Measurements from ENCODE around the gene CENPA. TPM values are rescaled to one million over a fixed set of nuclear protein-coding genes. Genes with fewer than 3 reads are reported as not detected.
"Not testable (repeated sequence)": the region's sequence is repeated elsewhere in the genome, so short reads cannot be mapped to it uniquely, and the experiment has no call there.

CENPA gene
- total RNA-seq (2014; rRNA removed; shearing (Covaris generic)), result 18.3 and 26.9 TPM in 2 replicates

DNA sequence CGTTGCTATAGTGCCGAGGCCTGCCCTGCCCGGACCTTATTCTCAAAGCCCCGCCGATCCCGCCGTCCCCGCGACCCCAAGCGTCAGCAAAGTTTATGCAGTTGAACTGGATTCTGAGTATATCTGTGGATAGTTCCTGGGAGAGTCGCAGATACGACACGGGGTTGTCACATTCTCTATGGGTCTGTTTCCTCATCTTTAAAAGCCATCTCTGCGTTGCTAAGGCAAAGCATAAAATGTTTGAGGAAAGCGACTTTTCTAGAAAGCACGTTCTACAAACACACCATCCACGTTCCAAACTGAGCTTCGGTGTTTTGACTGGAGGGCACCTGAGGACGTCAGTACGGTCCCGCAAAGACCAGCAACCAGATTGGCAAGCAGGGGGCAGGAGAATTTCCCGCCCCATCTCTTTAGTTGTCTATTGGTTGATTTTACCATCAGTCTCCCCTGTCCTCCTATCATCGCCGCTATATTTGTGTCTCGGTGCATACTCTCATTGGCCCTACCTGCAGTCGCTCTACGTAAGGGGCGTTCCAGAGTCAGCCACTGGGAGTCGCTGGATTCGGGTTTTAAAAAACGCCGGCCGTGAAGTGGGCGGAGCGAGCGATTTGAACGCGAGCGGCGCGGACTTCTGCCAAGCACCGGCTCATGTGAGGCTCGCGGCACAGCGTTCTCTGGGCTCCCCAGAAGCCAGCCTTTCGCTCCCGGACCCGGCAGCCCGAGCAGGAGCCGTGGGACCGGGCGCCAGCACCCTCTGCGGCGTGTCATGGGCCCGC lies at the start of gene CENPA:
Gene CENPA, plus strand, starts transcription at position 626 of the 776 bp plus-strand sequence. Its CDS starts 141 bp downstream, at position 767.
- DNase-seq (ENCODE audit: low spot score), result peak; percentile 99

DNA sequence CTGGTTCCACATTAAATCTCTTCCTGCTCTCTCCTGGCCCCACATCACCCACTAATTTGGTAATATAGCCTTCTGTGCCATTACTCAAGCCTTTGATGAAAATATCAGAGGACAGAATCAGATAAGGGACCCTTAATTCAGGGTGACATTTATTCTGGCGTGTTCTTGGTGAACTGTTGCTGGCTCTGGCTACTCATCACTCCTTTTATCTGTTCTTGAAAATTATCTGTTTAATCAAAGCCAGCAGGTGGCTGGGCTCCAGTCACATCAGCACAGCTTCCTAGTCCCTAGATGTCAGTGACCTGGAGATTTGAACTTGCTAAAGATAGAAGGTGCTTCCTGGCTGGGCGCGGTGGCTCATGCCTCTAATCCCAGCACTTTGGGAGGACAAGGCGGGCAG lies 48.6 kb upstream of the CENPA start:
- no peak for DNase-seq (ENCODE audit: low spot score)

DNA sequence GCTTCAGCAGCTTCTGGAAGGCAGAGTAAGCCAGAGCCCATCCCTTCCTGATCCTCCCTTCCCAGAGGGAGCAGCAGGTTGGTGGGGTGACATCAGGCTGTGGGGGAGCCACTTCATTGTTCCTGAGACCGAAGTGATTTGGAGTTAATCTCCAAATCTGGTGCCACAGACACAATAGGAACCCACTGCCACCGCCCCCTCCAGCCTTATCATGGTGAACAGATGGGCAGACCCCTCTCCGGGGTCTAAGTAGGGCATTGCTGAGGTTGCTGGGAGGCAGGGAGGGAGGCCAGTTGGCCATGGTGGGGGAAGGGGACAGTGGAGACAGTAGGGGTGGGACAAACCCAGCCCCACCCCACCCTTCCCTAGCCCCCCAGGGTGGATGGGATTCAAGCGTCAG lies 47.4 kb upstream of the CENPA start:
- no peak for DNase-seq (ENCODE audit: low spot score)

DNA sequence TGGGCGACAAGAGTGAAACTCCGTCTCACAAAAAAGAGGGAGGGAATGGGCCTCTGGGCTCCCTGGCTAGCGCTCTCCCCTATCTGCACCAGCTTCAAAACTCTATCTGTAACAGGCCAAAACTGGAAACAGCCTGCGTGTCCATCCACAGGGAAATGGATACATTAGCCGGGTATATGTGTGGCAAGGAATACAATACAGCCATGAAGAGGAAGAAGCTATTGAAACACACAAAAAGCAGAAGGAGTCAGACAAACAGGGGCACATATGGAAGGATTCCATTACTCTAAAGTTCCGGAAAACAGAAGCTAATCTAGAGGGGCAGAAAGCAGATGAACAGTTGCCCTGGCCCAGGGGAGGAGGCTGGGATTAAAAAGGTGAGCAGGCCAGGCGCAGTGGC lies 46.3 kb upstream of the CENPA start:
- no peak for DNase-seq (ENCODE audit: low spot score)

DNA sequence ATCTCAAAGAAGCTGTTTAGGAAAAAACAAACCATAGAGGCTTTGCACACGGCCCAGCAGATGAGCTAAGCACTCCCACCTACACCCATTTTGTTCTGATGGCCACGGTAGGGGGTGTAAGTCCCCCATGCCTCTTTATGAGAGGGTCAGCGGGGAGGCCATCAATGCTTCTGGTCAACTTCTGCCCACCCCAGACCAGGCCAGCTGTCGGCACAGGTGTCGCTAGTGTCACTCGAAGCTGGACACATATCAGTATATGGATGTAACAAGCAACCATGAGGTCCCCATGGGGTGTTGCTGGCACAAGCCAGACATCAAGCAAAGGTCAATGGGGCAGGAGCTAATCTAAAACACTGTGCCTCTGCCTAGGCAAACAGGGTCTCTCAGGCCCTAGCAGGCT lies 45.5 kb upstream of the CENPA start:
- DNase-seq (ENCODE audit: low spot score), result no peak

DNA sequence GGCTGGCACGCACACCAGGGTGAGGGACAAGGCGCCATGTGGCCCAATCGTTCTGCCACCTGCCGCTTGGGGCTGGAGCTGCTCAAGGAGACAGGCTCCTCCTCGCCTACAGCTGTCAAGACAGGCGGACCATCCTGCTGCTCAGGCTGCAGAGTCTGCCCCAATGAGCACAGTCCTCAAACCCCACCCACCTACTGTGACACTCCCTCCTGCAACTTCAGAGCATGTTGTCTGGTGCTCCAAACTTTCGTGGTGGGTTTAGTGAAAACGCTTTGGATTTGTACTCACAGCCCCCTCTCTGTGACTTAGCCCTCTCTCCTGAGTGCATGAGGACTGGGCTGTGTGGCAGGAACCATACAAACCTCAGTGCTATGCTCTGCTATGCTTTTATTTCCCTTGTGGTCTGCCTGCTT lies 45.0 kb upstream of the CENPA start:
- DNase-seq (ENCODE audit: low spot score), result no peak

DNA sequence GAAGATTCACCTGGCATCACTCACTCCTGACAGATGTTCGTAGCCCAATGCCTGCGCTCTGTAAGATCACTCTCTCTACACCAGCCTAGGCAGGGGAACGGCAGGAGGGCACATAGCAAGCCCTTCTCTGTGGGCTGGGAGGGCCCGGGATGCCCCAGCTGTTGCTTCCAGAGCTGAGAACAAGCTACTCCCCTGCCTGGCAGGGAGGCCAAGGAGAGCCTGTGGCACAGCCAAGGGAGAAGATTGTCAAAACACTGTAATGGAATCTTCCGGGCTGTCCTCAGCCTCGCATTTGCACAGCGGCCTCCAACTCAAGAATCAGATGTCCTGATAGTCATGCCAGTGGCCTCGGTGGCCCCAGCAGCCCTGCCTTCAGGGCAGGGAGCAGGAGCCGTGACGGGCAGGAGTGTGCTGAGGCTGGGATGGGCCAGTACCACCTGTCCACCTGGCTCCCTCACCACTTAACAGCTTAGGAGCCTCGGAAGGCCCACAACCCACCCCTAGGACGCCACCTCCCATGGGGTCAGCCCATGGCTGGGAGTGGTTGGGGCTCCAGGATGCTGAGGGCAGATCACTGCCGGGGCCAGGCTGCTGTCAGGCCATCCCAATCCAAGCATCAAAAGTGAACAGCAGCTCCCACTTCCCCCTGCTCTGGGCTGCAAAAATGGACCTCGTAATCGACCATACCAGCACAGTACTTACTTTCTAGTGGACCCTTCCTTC lies 43.6 kb upstream of the CENPA start:
- no peak for DNase-seq (ENCODE audit: low spot score)

DNA sequence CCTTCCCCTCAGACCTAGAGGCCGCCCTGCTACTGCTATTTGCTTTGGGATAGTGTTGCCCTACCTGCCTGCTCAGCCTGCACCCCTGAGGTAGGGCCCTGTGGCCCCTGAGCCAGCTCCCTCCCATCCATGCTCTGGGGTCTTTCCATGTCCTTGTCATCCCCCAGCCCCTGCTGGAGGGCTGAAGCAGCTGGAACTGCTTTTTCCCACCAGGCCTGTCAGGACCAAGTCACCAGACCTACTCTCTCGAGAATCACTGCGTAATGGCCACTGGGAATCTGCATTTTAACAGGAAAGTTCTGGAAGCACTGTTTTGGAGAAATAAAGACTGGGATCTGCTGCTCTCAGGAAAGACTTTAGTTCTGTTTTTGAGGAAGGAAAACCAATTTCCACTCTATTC lies 42.0 kb upstream of the CENPA start:
- no peak for DNase-seq (ENCODE audit: low spot score)

DNA sequence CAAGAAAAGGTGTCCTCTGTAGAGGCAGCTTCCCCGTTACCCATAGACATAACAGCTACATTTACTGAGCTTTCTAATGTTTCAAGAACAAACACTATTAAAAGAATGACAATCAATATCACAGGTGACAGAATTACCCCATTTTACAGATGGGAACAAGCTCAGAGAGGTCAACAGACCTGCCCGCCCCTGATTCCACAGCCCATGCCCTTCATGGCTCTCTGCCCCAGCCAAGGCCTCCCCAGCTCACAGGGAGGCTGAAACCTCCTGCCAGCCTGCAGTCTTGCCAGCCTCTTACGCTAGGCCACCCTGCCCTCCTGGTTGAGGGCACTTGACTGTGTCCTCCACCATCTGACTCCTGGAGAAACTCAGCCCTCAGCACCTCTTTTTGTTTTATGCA lies 40.9 kb upstream of the CENPA start:
- no peak for DNase-seq (ENCODE audit: low spot score)

DNA sequence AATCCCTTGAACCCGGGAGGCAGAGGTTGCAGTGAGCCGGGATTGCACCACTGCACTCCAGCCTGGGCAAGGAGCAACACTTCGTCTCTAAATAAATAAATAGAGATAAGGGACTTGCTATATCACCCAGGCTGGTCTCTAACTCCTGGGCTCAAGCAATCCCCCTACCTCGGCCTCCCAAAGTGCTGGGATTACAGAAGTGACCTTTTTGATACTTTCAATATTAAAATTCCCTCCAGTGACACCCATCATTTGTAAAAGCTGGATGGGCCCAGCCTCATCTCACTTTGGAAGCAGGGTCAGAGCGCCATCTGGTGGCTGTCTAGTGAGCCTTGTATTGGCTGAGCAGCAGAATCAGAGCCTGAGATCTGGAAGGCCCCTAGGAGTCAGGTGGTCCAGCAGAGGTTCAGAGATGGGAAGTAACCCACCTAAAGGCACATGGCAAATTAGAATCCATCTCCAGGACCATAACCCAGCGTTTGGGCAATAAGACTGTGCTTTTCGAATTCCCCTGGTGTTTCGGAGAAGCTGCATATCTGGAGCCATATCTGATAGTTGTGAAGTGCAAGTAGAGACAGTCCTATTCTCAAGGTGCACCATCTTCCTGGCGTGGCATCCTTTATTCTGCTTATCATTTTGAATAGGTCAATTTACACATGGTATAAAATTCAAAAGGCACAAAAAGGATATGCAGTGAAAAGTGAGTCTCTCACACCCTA lies 40.1 kb upstream of the CENPA start:
- DNase-seq (ENCODE audit: low spot score), result peak; percentile 90

DNA sequence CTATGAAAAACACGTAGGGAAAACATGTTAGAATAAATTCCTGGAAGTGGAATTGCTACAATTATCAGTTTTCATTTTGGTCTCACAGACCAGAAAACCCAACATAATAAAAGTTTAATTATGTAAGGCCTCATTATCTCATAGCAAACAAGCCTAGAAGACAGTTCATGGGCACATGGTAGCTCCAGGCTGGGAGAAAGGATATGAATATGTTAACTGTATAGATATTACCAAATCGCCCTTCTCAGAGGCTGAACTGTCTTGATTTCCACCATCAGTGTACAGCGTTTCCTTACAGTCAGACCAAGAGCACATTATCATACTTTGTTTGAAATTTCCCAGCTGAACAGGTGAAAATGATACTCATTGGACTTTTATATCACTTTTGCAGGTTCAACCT lies 38.9 kb upstream of the CENPA start:
- no peak for DNase-seq (ENCODE audit: low spot score)

DNA sequence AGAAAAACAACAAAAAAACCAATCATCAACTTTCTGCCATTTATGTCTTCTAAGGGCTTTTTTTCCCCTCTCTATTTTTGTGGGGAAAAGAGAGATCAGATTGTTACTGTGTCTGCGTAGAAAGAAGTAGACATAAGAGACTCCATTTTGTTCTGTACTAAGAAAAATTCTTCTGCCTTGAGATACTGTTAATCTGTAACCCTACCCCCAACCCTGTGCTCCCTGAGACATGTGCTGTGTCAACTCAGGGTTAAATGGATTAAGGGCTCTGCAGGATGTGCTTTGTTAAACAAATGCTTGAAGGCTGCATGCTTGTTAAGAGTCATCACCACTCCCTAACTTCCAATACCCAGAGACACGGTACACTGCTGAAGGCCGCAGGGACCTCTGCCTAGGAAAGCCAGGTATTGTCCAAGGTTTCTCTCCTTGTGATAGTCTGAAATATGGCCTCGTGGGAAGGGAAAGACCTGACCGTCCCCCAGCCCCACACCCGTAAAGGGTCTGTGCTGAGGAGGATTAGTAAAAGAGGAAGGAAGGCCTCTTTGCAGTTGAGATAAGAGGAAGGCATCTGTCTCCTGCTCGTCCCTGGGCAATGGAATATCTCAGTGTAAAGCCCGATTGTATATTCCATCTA lies 36.0 kb upstream of the CENPA start:
- not testable (repeated sequence) for DNase-seq (ENCODE audit: low spot score)

DNA sequence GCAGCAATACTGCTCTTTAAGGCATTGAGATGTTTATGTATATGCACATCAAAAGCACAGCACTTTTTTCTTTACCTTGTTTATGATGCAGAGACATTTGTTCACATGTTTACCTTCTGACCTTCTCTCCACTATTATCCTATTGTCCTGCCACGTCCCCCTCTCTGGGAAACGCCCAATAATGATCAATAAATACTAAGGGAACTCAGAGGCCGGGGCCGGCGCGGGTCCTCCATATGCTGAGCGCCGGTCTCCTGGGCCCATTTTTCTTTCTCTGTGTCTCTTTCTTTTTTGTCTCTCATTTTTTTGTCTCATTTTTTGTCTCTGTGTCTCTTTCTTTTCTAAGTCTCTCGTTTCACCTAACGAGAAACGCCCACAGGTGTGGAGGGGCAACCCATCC lies 35.4 kb upstream of the CENPA start:
- DNase-seq (ENCODE audit: low spot score), result not testable (repeated sequence)

DNA sequence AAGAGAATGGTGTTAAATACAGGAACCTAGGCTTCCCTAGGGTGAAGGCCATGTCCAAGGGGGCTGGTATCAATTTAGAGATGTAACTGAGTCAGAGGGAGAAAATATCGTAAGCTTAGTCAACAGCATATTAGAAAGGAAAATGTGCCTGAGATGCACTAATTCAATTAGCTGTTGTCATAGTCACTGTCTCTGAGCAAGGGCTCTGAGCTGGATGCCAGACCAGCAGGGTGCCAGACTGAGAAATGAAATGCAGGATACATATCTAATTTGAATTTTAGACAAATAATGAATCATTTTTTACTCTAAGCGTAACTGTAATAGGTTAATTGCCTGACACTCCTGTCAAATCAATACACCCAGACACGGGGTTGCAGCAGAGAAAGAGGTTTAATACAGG lies 33.2 kb upstream of the CENPA start:
- DNase-seq (ENCODE audit: low spot score), result no peak

DNA sequence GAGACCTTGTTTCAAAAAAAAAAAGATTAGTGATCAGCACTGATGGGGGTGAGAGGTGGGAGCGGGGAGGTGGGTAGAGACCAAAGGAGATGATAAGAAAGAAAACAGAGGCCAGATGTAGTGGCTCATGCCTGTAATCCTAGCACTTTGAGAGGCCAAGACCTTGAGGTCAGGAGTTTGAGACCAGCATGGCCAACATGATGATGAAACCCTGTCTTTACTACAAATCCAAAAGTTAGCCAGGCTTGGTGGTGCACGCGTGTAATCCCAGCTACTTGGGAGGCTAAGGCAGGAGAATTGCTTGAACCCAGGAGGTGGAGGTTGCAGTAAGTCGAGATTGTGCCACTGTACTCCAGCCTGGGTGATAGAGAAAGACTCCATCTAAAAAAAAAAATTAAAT lies 31.3 kb upstream of the CENPA start:
- no peak for DNase-seq (ENCODE audit: low spot score)

DNA sequence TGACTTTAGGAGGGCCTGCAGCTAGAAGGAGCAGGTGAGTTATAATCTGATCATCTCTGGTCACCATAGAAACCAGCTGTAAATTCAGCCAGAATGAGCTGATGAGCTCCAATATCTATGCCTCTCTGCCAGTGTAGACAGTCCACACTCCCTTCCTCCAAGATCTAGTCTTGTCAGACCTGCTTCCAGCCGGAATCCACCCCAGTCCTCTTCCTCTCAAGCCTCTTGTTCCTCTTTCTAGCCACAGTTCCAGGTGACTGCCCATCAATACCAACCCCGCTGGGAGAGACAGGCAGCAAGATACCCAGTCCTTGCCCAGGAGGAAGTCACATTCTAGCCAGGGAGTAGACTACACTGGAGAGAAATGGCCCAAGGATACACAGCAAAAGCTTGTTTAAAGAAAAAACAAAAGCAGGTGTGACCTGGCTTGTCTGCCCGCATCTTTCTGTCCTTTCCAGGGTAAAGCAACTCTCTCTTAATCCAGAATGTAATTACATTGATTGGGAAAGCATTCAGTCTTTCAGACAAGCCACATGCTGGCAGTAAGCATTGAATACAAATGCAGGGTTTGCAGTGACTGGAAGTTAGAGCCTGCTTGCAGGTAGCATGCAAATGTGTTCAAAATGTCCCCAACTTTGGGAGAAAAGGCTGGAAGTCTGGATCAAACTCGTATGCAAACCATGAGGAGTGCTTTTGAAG lies 30.7 kb upstream of the CENPA start:
- DNase-seq (ENCODE audit: low spot score), result no peak

DNA sequence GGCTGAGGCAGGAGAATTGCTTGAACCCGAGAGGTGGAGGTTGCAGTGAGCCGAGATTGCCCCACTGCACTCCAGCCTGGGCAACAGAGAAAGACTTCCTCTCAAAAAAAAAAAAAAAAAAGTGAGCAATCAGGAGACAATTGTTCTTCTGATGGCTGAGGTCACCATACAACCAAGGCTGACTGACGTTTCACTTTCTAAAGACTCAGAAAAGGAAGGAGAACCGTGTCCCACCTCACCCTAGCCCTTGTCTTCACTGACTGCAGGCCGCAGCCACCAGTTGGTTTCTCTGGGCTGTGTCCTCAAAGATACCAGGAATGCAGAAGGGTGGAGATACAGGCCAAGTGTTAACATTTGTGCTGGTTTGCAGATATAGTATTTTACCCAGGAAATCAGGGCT lies 29.5 kb upstream of the CENPA start:
- DNase-seq (ENCODE audit: low spot score), result no peak

DNA sequence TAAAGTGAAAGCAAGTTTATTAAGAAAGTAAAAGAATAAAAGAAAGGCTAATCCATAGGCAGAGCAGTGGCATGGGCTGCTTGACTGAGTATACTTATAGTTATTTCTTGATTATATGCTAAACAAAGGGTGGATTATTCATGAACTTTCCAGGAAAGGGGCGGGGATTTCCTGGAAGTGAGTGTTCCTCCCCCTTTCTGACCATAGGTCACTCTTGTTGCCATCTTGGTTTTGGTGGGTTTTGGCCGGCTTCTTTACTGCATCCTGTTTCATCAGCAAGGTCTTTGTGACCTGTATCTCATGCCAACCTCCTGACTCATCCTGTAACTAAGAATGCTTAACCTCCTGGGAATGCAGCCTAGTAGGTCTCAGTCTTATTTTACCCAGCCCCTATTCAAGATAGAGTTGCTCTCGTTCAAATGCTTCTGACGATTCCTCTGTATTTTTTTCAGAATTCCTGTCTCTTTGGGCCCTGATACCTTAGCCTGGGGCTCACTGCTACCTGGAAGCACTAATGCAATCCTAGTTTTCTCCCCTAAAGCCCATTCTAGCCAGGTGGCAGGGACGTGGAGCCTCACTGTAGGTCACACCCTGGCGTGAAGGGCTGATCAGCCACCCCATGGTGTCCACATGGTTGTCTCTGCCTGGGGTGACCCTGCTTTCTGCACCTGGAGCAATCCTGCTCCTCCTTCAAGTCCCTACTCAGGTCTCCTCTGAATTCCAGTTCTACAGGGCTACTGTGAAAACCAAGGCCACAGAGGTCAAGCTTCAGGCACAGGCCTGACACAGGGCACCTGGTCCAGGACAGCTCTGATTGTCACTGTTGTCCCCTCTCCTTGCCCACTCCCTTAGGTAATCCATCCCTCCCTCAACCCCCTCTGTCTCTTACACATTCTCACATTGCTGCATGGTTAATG lies 27.7 kb upstream of the CENPA start:
- DNase-seq (ENCODE audit: low spot score), result peak; percentile 79

DNA sequence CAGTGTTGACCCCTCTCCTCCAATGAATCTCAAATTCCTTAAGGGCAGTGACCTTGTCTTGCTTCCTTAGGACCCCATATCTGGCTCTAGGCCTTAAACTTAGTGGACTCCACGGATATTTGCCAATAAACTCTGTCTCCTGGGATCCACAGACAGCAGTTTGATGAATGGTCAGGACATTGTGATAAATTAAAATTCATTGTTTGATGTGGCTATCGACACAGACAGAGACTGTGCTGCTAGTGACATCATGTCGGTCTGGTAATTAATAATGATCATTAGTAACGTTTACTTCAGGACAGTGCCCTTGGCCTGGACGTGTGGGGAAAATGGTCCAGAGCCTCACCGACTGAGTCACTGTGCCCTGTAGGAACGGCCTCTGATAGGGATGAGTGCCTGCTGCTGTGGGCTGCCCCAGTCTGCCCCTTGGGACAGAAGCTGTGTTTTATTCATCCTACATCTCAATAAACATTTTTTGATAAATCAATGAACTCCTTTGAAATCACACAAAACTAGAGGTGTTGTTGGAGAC lies 27.0 kb upstream of the CENPA start:
- no peak for DNase-seq (ENCODE audit: low spot score)

DNA sequence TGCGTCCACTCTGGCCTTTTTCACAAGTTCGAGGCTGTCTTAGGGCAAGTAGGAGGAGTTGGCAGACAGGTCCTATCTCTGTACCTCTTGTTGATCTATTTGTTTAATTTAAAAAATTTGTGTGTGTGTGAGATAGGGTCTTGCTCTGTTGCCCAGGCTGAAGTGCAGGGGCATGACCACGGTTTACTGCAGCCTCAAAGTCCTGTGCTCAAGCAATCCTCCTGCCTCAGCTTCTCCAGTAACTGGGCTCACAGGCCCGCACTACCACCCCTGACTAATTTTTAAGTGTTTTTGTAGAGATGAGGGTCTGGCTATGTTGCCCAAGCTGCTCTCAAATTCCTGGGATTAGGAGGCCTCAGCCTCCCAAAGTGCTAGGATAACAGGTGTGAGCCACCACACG lies 26.0 kb upstream of the CENPA start:
- DNase-seq (ENCODE audit: low spot score), result no peak
